SU-DHL-6 (cell line): ENCODE results near the gene KIF13A.

Experiments
- H2AFZ ChIP-seq: fragments of 200-600 bp; sonication (generic); 2 replicates; pipeline ENCODE4 v1.6.1; 2014; ENCODE audit warnings: low read depth, mild to moderate bottlenecking, moderate library complexity, mixed read lengths, antibody characterized with exemption, low read length; ENCODE audit not compliant: severe bottlenecking
- H3F3A ChIP-seq: fragments of 200-600 bp; shearing (Covaris generic); 2 replicates; pipeline ENCODE4 v1.6.0; 2016; ENCODE audit warnings: antibody characterized with exemption, mild to moderate bottlenecking; ENCODE audit not compliant: insufficient read depth
- H3K27ac ChIP-seq: fragments of 200-600 bp; sonication (generic); 2 replicates; pipeline ENCODE4 v1.5.1; 2016; ENCODE audit warnings: low read depth, mild to moderate bottlenecking, low read length, moderate library complexity, mixed read lengths
- H3K27me3 ChIP-seq: fragments of 200-600 bp; sonication (generic), shearing (Covaris generic); 2 replicates; pipeline ENCODE4 v1.6.0; 2014; ENCODE audit warnings: mild to moderate bottlenecking, low read length
- H3K36me3 ChIP-seq: fragments of 200-600 bp; sonication (generic); 2 replicates; pipeline ENCODE4 v1.6.1; 2014; ENCODE audit warnings: mild to moderate bottlenecking, low read length, mixed read lengths
- H3K4me2 ChIP-seq: fragments of 300-600, 200-600 bp; shearing (Covaris generic), sonication (generic); 2 replicates; pipeline ENCODE4 v1.6.0; 2014; ENCODE audit warnings: low read length, low read depth, mild to moderate bottlenecking; ENCODE audit not compliant: poor library complexity, severe bottlenecking
- H3K4me3 ChIP-seq: fragments of 200-600 bp; sonication (generic); 2 replicates; pipeline ENCODE4 v1.5.1; 2014; ENCODE audit warnings: antibody characterized with exemption, low read length, mild to moderate bottlenecking, mixed read lengths; ENCODE audit not compliant: insufficient read depth, poor library complexity, severe bottlenecking
- H3K79me2 ChIP-seq: fragments of 200-600 bp; sonication (generic); 2 replicates; pipeline ENCODE4 v1.6.1; 2014; ENCODE audit warnings: mild to moderate bottlenecking, low read length, moderate library complexity; ENCODE audit not compliant: insufficient read depth
- H3K9ac ChIP-seq: fragments of 200-600 bp; sonication (generic); 2 replicates; pipeline ENCODE4 v1.7.0; 2014; ENCODE audit warnings: mild to moderate bottlenecking, low read length
- H3K9me2 ChIP-seq: fragments of 200-600 bp; sonication (generic); replicated peaks from 2 replicates; pipeline ENCODE4 v1.6.1; 2014; ENCODE audit warnings: low read length; ENCODE audit not compliant: insufficient read depth
- H3K9me3 ChIP-seq: fragments of 200-600 bp; sonication (generic); 2 replicates; pipeline ENCODE4 v1.6.1; 2014; ENCODE audit warnings: low read length, mixed read lengths; ENCODE audit not compliant: insufficient read depth
- H4K20me1 ChIP-seq: fragments of 200-600 bp; sonication (generic); 2 replicates; pipeline ENCODE4 v1.6.1; 2014; ENCODE audit warnings: low read depth, mild to moderate bottlenecking, antibody characterized with exemption, low read length, moderate library complexity, mixed read lengths
- CTCF ChIP-seq: fragments of 200-600 bp; sonication (generic); IDR thresholded peaks from one replicate; pipeline ENCODE4 v1.5.1; 2017; ENCODE audit warnings: antibody characterized with exemption, mild to moderate bottlenecking, low read length, moderate library complexity; ENCODE audit not compliant: insufficient read depth, poor library complexity, severe bottlenecking
- EZH2phosphoT487 ChIP-seq: fragments of 200-600 bp; sonication (generic), shearing (Covaris generic); conservative IDR thresholded peaks from 2 replicates; pipeline ENCODE4 v1.6.1; 2018; ENCODE audit warnings: mild to moderate bottlenecking, antibody characterized with exemption, low read length, moderate library complexity, mixed read lengths

KIF13A gene

GRCh38 chr6:17865798-17866725 lies 121.4 kb downstream of the KIF13A start:
- TF ChIP-seq EZH2phosphoT487 (no peak), CTCF (no peak)
- Histone ChIP-seq H3F3A (no peaks in the 10 kb centered on the region), H3K9me2 (no peaks in the 10 kb centered on the region), H3K27ac (no peak overlapping the region), H3K36me3 (no peaks in the 10 kb centered on the region), H3K9ac (no peak overlapping the region), H3K27me3 (0 out of 2 replicates have a peak, but pooled peaks cover 3% of the 10 kb centered on the region), H3K79me2 (no peaks in the 10 kb centered on the region), H3K4me3 (no peak overlapping the region), H4K20me1 (no peaks in the 10 kb centered on the region), H2AFZ (no peak overlapping the region), H3K9me3 (no peaks in the 10 kb centered on the region), H3K4me2 (no peak overlapping the region)

- H3F3A ChIP-seq: no peaks in the 10 kb centered on the region
Observed at GRCh38 chr6:17865243-17865642, 122.2 kb downstream of the KIF13A start.

GRCh38 chr6:17863901-17864754 lies 123.3 kb downstream of the KIF13A start:
- H4K20me1 ChIP-seq: no peaks in the 10 kb centered on the region
- H3K4me2 ChIP-seq: no peak overlapping the region
- no peak overlapping the region for H2AFZ ChIP-seq
- H3F3A ChIP-seq: no peaks in the 10 kb centered on the region
- TF ChIP-seq EZH2phosphoT487: no peak
- TF ChIP-seq CTCF: no peak
- no peaks in the 10 kb centered on the region for H3K79me2 ChIP-seq
- no peak overlapping the region for H3K4me3 ChIP-seq
- H3K27ac ChIP-seq: no peak overlapping the region
- H3K9ac ChIP-seq: no peak overlapping the region
- H3K36me3 ChIP-seq: no peaks in the 10 kb centered on the region
- no peaks in the 10 kb centered on the region for H3K9me3 ChIP-seq
- H3K9me2 ChIP-seq: no peaks in the 10 kb centered on the region
- 0 out of 2 replicates have a peak, but pooled peaks cover 2% of the 10 kb centered on the region for H3K27me3 ChIP-seq

More at GRCh38 chr6:17865243-17865642, 122.2 kb downstream of the KIF13A start:
- no peaks in the 10 kb centered on the region for H3K9me2 ChIP-seq
- no peaks in the 10 kb centered on the region for H3K36me3 ChIP-seq
- H3K27me3 ChIP-seq: 0 out of 2 replicates have a peak, but pooled peaks cover 3% of the 10 kb centered on the region
- no peaks in the 10 kb centered on the region for H3K79me2 ChIP-seq
- H3K4me2 ChIP-seq: no peak overlapping the region
- no peaks in the 10 kb centered on the region for H3K9me3 ChIP-seq
- no peak overlapping the region for H3K27ac ChIP-seq
- H3K9ac ChIP-seq: no peak overlapping the region
- no peak overlapping the region for H3K4me3 ChIP-seq
- TF ChIP-seq CTCF (no peak), EZH2phosphoT487 (no peak)
- H4K20me1 ChIP-seq: no peaks in the 10 kb centered on the region
- H2AFZ ChIP-seq: no peak overlapping the region
